ENCODE measurements around the gene GADD45A. TPM values are rescaled to one million over a fixed set of nuclear protein-coding genes. Genes with fewer than 3 reads are reported as not detected.

Gene GADD45A
- total and polyA plus RNA-seq, 9 donors: 6.8 to 24.1 (median 19.8) TPM

GRCh38 chr1:67677930-67678329 is 7.1 kb upstream of the GADD45A start:
- Histone ChIP-seq H3K4me1 (ENCODE audit: control insufficient read depth, insufficient read depth, low read length) (peaks cover 15% of the 10 kb centered on the region), H3K27me3 (ENCODE audit: control insufficient read depth, insufficient read depth, low read length) (no peaks in the 10 kb centered on the region), H3K4me3 (ENCODE audit: low read length) (no peak overlapping the region), H3K36me3 (ENCODE audit: control insufficient read depth, insufficient read depth, low read length) (no peaks in the 10 kb centered on the region), H3K9me3 (replicated peaks; ENCODE audit: control insufficient read depth, low read depth, low read length) (no peaks in the 10 kb centered on the region), H3K27ac (ENCODE audit: low read length) (no peak overlapping the region)
- DNase-seq: no peak
- WGBS (ENCODE audit: insufficient coverage): no CpG with 5 or more reads among the region's 2 CpGs

GRCh38 chr1:67679691-67680090 is 5.3 kb upstream of the GADD45A start:
- Histone ChIP-seq H3K27ac (ENCODE audit: low read length) (no peak overlapping the region), H3K4me1 (ENCODE audit: control insufficient read depth, insufficient read depth, low read length) (peaks cover 17% of the 10 kb centered on the region)
- DNase-seq: no peak

GRCh38 chr1:67680486-67680885 is 4.5 kb upstream of the GADD45A start:
- Histone ChIP-seq H3K4me3 (ENCODE audit: low read length) (no peak overlapping the region), H3K27ac (ENCODE audit: low read length) (no peak overlapping the region), H3K27me3 (ENCODE audit: control insufficient read depth, insufficient read depth, low read length) (no peaks in the 10 kb centered on the region), H3K4me1 (ENCODE audit: control insufficient read depth, insufficient read depth, low read length) (peaks cover 11% of the 10 kb centered on the region), H3K9me3 (replicated peaks; ENCODE audit: control insufficient read depth, low read depth, low read length) (no peaks in the 10 kb centered on the region), H3K36me3 (ENCODE audit: control insufficient read depth, insufficient read depth, low read length) (no peaks in the 10 kb centered on the region)
- DNase-seq: no peak
- WGBS (ENCODE audit: insufficient coverage): 100% methylated on average over 1 of the region's 2 CpGs

More at GRCh38 chr1:67679691-67680090, 5.3 kb upstream of the GADD45A start:
- H3K36me3 ChIP-seq (ENCODE audit: control insufficient read depth, insufficient read depth, low read length): no peaks in the 10 kb centered on the region
- no peaks in the 10 kb centered on the region for H3K9me3 ChIP-seq (replicated peaks; ENCODE audit: control insufficient read depth, low read depth, low read length)
- H3K27me3 ChIP-seq (ENCODE audit: control insufficient read depth, insufficient read depth, low read length): no peaks in the 10 kb centered on the region
- H3K4me3 ChIP-seq (ENCODE audit: low read length): no peak overlapping the region

- peaks cover 9% of the 10 kb centered on the region for H3K4me1 ChIP-seq (ENCODE audit: control insufficient read depth, insufficient read depth, low read length)
- no CpG with 5 or more reads among the region's 3 CpGs for WGBS (ENCODE audit: insufficient coverage)
- no peak overlapping the region for H3K27ac ChIP-seq (ENCODE audit: low read length)
- no peaks in the 10 kb centered on the region for H3K27me3 ChIP-seq (ENCODE audit: control insufficient read depth, insufficient read depth, low read length)
- no peaks in the 10 kb centered on the region for H3K9me3 ChIP-seq (replicated peaks; ENCODE audit: control insufficient read depth, low read depth, low read length)
- DNase-seq: no peak
- no peak overlapping the region for H3K4me3 ChIP-seq (ENCODE audit: low read length)
- peaks cover under 1% of the 10 kb centered on the region for H3K36me3 ChIP-seq (ENCODE audit: control insufficient read depth, insufficient read depth, low read length)
Observed at GRCh38 chr1:67682659-67683197, 2.3 kb upstream of the GADD45A start.

- H3K36me3 ChIP-seq (ENCODE audit: control insufficient read depth, insufficient read depth, low read length): peaks cover 2% of the 10 kb centered on the region
- peak; percentile 66 for DNase-seq
- H3K4me3 ChIP-seq (ENCODE audit: low read length): no peak overlapping the region
- no peak overlapping the region for H3K27ac ChIP-seq (ENCODE audit: low read length)
- no peaks in the 10 kb centered on the region for H3K27me3 ChIP-seq (ENCODE audit: control insufficient read depth, insufficient read depth, low read length)
- H3K9me3 ChIP-seq (replicated peaks; ENCODE audit: control insufficient read depth, low read depth, low read length): no peaks in the 10 kb centered on the region
- no CpG with 5 or more reads among the region's 3 CpGs for WGBS (ENCODE audit: insufficient coverage)
- H3K4me1 ChIP-seq (ENCODE audit: control insufficient read depth, insufficient read depth, low read length): peaks cover 9% of the 10 kb centered on the region
Observed at GRCh38 chr1:67683316-67683715, 1.7 kb upstream of the GADD45A start.

- H3K36me3 ChIP-seq (ENCODE audit: control insufficient read depth, insufficient read depth, low read length): peaks cover 7% of the 10 kb centered on the region
- 23% methylated on average over 3 of the region's 8 CpGs for WGBS (ENCODE audit: insufficient coverage)
- DNase-seq: peak; percentile 50
- no peaks in the 10 kb centered on the region for H3K27me3 ChIP-seq (ENCODE audit: control insufficient read depth, insufficient read depth, low read length)
- H3K4me1 ChIP-seq (ENCODE audit: control insufficient read depth, insufficient read depth, low read length): peaks cover 9% of the 10 kb centered on the region
- H3K9me3 ChIP-seq (replicated peaks; ENCODE audit: control insufficient read depth, low read depth, low read length): no peaks in the 10 kb centered on the region
- H3K27ac ChIP-seq (ENCODE audit: low read length): peak overlapping the region; percentile 33
- no peak overlapping the region for H3K4me3 ChIP-seq (ENCODE audit: low read length)
Observed at GRCh38 chr1:67683766-67684525, 1.1 kb upstream of the GADD45A start.

- 2% methylated on average over 17 of the region's 20 CpGs for WGBS (ENCODE audit: insufficient coverage)
- peaks cover 10% of the 10 kb centered on the region for H3K36me3 ChIP-seq (ENCODE audit: control insufficient read depth, insufficient read depth, low read length)
- H3K27me3 ChIP-seq (ENCODE audit: control insufficient read depth, insufficient read depth, low read length): no peaks in the 10 kb centered on the region
- peak overlapping the region; percentile 28 for H3K4me3 ChIP-seq (ENCODE audit: low read length)
- H3K4me1 ChIP-seq (ENCODE audit: control insufficient read depth, insufficient read depth, low read length): peaks cover 9% of the 10 kb centered on the region
- peak overlapping the region; percentile 52 for H3K27ac ChIP-seq (ENCODE audit: low read length)
- no peak for DNase-seq
- H3K9me3 ChIP-seq (replicated peaks; ENCODE audit: control insufficient read depth, low read depth, low read length): no peaks in the 10 kb centered on the region
Observed at GRCh38 chr1:67684526-67685066, 405 bp upstream of the GADD45A start.

GRCh38 chr1:67685558-67686266 is 711 bp downstream of the GADD45A start:
- Histone ChIP-seq H3K9me3 (replicated peaks; ENCODE audit: control insufficient read depth, low read depth, low read length) (no peaks in the 10 kb centered on the region), H3K4me1 (ENCODE audit: control insufficient read depth, insufficient read depth, low read length) (peaks cover 9% of the 10 kb centered on the region), H3K27me3 (ENCODE audit: control insufficient read depth, insufficient read depth, low read length) (no peaks in the 10 kb centered on the region), H3K4me3 (ENCODE audit: low read length) (peak overlapping the region; percentile 90), H3K27ac (ENCODE audit: low read length) (peak overlapping the region; percentile 91), H3K36me3 (ENCODE audit: control insufficient read depth, insufficient read depth, low read length) (peaks cover 10% of the 10 kb centered on the region)
- under 1% methylated on average over 63 of the region's 65 CpGs for whole genome bisulfite sequencing (ENCODE audit: insufficient coverage)
- DNase-seq: peak; percentile 46

GRCh38 chr1:67686267-67687197 is 1.5 kb downstream of the GADD45A start:
- DNase-seq: peak; percentile 83
- peaks cover 10% of the 10 kb centered on the region for H3K36me3 ChIP-seq (ENCODE audit: control insufficient read depth, insufficient read depth, low read length)
- peak overlapping the region; percentile 91 for H3K27ac ChIP-seq (ENCODE audit: low read length)
- peaks cover 9% of the 10 kb centered on the region for H3K4me1 ChIP-seq (ENCODE audit: control insufficient read depth, insufficient read depth, low read length)
- H3K9me3 ChIP-seq (replicated peaks; ENCODE audit: control insufficient read depth, low read depth, low read length): no peaks in the 10 kb centered on the region
- H3K4me3 ChIP-seq (ENCODE audit: low read length): peak overlapping the region; percentile 90
- WGBS (ENCODE audit: insufficient coverage): under 1% methylated on average over 39 of the region's 43 CpGs
- no peaks in the 10 kb centered on the region for H3K27me3 ChIP-seq (ENCODE audit: control insufficient read depth, insufficient read depth, low read length)
